Astrocyte of the cerebellum (primary cell): Measurements from ENCODE around the gene COX4I2.
"Not testable (repeated sequence)": the region's sequence is repeated elsewhere in the genome, so short reads cannot be mapped to it uniquely, and the experiment has no call there.

Source experiments
- DNase-seq: peaks from one replicate; pipeline ENCODE4 v3.0.0-alpha.2; 2011; ENCODE audit warnings: low read depth
- H3K4me3 ChIP-seq: 2 replicates; pipeline ENCODE4 v1.5.1; 2011; ENCODE audit warnings: mild to moderate bottlenecking, low read depth, low read length, moderate library complexity
- in situ Hi-C: cut with HindIII; loops from 2 replicates; pipeline ENCODE4 v1.10.0; 2017; ENCODE audit warnings: low sequenced_read_pairs
- TF ChIP-seq, protein P1 (sequence below): IDR thresholded peaks from 2 replicates; pipeline ENCODE4 v1.5.1; 2012; ENCODE audit warnings: low read length, low read depth, moderate library complexity, mild to moderate bottlenecking; ENCODE audit errors: missing control alignments

The COX4I2 gene

GRCh38 chr20:31607640-31608250 is 30.0 kb upstream of the COX4I2 start:
- no peak for DNase-seq
- TF ChIP-seq, protein P1, sequence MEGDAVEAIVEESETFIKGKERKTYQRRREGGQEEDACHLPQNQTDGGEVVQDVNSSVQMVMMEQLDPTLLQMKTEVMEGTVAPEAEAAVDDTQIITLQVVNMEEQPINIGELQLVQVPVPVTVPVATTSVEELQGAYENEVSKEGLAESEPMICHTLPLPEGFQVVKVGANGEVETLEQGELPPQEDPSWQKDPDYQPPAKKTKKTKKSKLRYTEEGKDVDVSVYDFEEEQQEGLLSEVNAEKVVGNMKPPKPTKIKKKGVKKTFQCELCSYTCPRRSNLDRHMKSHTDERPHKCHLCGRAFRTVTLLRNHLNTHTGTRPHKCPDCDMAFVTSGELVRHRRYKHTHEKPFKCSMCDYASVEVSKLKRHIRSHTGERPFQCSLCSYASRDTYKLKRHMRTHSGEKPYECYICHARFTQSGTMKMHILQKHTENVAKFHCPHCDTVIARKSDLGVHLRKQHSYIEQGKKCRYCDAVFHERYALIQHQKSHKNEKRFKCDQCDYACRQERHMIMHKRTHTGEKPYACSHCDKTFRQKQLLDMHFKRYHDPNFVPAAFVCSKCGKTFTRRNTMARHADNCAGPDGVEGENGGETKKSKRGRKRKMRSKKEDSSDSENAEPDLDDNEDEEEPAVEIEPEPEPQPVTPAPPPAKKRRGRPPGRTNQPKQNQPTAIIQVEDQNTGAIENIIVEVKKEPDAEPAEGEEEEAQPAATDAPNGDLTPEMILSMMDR, result no peak
- in situ Hi-C loops, result no loop called here
- H3K4me3 ChIP-seq, result peak overlapping the region; percentile 65

DNA sequence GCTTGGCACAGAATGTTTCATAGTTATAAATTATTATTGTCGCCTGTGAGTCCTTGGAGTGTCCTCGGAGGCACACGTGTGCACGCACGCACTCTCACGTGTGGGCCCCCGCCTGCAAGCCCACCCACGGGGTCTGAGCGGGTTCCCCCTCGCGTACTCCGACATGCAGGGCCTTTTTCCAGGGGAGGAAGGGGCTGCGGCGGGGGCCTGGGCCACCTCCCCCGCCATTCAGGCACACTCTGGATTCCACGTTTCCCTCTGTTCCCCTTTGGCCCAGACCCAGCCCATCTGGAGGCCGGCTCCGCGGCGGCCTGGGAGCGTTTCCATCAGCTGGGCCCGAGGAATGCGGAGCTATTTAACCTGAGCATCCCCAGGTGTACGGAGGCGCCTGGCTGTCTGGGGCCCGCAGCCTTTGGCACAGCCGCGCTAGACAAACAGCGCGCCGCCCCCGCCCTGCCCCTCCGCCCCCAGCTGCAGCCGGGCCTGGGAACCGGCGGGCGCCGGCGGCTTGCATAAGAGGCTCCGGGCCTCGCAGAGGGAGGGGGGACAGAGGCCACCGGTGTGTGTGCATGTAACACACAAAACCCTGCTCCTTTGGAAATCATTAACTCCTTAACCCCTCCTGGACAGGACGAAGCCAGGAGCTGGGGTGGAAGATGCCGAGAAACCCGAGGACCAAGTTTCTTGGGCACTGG is 29.3 kb upstream of the COX4I2 start:
- H3K4me3 ChIP-seq, result peak overlapping the region; percentile 20
- in situ Hi-C loops, result no loop called here
- TF ChIP-seq, protein P1, result no peak
- peak; percentile 78 for DNase-seq

- not testable (repeated sequence) for H3K4me3 ChIP-seq, DNase-seq
- in situ Hi-C loops, result loop anchor here (5.0 kb wide), 1 partner anchor 45 kb away; no protein-coding TSS in a partner anchor
These were observed 25.5 kb upstream of the COX4I2 start for GRCh38 chr20:31612271-31612640.

DNA sequence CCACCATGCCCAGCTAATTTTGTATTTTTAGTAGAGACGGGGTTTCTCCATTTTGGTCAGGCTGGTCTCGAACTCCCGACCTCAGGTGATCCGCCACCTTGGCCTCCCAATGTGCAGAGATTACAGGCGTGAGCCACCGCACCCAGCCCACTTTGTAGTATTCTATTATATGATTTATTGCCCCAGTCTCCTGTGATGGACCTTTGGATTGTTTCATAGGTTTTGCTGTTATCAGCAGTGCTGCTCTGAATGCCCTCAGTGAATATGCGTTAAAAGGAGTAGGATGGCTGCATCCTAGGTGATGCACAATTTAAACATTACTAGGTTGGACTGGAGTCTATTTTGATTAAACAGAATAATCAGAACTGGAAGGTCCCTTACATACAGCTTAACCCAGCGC is 22.3 kb upstream of the COX4I2 start:
- TF ChIP-seq, protein P1, result no peak
- in situ Hi-C loops, result no loop called here
- DNase-seq, result no peak
- H3K4me3 ChIP-seq, result no peak overlapping the region

GRCh38 chr20:31617432-31618104 is 20.1 kb upstream of the COX4I2 start:
- no peak overlapping the region for H3K4me3 ChIP-seq
- TF ChIP-seq, protein P1, result no peak
- no peak for DNase-seq
- in situ Hi-C loops, result no loop called here

GRCh38 chr20:31620246-31620645 is 17.5 kb upstream of the COX4I2 start:
- TF ChIP-seq, protein P1, result no peak
- H3K4me3 ChIP-seq, result no peak overlapping the region
- DNase-seq, result no peak
- in situ Hi-C loops, result no loop called here

DNA sequence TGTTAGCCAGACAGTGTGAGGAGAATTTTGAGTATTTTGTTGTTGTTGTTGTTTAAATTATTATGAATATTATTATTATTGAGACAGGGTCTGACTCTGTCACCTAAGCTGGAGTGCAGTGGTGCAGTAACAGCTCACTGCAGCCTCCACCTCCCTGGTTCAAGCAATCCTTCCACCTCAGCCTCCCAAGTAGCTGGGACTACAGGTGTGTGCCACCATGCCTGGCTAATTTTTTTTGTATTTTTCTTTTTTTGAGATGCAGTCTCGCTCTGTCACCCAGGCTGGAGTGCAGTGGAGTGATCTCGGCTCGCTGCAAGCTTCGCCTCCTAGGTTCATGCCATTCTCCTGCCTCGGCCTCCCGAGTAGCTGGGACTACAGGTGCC is 14.6 kb upstream of the COX4I2 start:
- H3K4me3 ChIP-seq, in situ Hi-C loops, DNase-seq: not testable (repeated sequence)

DNA sequence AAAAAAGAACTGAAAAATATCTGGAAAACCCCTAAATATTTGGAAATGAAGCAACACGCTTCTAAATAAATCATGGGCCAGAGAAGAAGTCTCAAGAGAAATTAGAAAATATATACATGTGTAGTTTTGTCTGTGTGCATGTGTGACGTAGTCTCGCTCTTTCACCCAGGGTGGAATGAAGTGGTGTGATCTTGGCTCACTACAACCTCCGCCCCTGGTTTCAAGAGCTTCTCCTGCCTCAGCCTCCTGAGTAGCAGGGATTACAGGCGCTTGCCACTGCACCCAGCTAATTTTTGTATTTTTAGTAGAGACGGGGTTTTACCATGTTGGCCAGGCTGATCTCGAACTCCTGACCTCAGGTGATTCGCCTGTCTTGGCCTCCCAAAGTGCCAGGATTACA is 11.2 kb upstream of the COX4I2 start:
- DNase-seq, H3K4me3 ChIP-seq, in situ Hi-C loops: not testable (repeated sequence)

- H3K4me3 ChIP-seq, in situ Hi-C loops, DNase-seq: not testable (repeated sequence)
These were observed 9.7 kb upstream of the COX4I2 start for GRCh38 chr20:31628057-31628456.
